Medulla oblongata (tissue), 1 donor: ENCODE measurements around the gene ADAMTS9.
A peak's percentile ranks its signal among the peaks of the same experiment; 100 is the strongest.

ENCODE experiments used
- DNase-seq: peaks from one replicate; pipeline ENCODE4 v3.0.0-alpha.2; 2015; ENCODE audit errors: extremely low spot score

Gene ADAMTS9

DNA sequence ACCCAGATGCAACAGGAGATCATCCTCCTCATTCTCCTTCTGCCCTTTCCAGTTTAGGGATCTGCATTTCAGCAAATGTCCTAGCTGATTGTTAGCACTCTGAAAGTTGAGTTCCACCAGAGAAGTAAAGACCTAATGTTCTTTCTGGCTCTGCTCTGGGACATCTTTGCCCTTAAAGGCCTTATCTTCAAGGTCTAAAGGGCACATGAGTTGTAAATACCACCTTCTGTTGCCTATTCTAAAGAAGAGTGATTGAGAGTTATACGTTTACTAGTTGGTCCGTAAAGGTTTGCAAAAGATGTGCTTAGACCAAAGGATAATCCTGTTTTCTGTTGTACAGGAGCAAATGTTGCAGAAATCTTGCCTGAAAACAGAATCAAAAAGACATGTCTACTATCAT is 151.6 kb downstream of the ADAMTS9 start:
- no peak for DNase-seq

DNA sequence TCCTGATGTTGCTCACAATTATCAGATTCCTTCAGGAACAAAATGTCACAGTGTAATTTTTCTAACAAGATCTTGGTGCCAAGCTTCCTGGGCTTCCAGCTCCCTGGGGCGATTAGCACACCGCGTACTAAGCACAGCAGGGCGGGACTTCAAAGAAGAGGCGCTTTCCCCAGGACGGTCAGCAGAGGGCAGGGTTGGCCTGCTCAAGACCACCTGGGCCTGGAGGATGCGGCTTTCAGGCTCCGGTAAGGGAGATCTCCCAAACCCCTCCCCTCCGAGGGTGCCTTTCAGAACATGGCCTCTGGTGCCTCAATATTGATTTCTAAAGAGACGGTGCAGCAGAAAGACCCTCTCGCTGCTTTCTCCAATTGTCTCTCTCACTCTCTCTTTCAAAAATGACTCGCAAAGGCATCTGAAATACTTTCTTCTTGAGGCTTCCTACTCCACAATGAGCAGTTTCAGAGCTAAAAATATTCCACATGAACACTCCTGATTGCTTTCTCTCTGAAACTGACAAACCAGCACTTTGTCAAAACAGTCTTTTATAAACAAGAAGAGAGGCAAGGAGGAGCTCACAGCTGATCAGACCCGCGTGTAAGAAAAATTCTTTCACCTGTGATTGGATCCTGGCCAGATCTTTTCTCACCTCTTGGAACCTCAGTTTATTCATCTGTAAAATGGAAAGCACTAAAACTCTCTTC is 154.0 kb downstream of the ADAMTS9 start:
- peak; percentile 84 for DNase-seq

DNA sequence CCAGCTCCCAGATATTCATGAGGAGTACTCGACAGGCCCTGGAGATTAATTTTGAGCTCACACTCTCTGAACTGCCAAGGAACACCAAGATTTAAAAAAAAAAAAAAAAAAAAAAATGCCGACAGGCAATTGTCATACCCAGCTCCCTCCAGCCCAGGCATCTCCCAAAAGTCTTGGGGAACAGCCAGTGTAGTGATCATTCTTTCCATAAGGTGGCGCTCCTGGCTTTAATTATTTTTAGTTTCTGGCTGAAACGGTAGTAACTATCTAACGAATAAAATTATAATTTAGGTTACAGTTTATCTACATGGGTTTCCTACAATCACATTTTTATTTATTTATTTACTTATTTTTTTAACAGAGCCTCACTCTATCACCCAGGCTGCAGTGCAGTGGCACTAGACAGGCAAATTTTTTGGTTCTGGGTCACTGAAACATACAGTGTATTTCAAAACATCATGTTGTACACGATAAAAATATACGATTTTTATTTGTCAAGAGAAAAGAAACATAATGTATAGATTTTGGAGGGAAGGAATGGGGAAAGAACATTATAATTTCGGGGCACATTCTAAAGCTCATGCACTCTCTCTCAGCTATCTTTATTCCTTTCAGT is 157.3 kb downstream of the ADAMTS9 start:
- DNase-seq = peak; percentile 72

DNA sequence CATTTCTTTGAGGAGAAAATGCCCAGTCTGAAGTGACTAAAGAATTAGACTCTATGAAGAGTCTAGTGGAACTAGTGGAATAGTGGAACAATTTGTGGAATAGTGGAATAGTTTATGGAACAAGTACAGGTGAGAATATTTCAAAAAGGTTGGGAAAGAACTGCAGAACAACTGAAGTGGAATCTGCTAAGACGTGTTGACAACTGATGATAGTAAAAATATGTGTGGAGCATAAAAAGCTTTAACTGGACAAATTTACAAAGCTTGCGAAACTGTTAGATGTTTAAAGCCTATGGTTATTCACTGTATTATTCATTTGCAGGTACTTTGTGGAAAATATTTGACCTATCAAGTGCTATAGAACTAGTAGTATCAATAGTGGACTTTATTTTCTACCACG is 164.5 kb downstream of the ADAMTS9 start:
- no peak for DNase-seq

DNA sequence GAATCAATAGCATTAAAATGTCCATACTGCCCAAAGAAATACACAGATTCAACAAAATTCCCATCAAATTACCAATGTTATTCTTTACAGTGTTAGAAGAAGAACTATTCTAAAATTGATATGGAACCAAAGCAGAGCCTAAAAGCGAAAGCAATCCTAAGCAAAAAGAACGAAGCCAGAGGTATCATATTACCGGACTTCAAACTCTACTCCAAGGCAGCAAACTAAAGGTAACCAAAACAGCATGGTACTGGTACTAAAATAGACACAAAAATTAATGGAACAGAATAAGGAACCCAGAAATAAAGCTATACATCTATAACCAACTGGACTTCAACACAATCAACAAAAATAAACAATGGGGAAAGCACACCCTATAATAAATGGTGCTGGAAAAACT is 167.5 kb downstream of the ADAMTS9 start:
- DNase-seq = no peak

DNA sequence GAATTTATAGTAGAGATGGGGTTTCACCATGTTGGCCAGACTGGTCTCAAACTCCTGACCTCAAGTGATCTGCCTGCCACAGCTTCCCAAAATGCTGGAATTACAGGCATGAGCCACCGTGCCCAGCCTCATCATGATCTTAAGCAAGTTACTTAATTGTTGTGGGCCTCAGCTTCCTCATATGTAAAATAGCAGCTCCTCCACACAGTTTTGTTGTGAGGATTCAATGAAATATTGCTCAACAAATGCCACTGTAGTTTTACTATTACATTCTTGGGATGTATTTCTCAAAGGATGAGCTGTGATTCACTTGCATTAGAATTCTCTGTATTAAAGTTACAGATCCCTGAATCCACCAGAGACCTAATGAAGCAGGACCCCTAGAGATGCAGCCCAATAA is 168.8 kb downstream of the ADAMTS9 start:
- DNase-seq = no peak

DNA sequence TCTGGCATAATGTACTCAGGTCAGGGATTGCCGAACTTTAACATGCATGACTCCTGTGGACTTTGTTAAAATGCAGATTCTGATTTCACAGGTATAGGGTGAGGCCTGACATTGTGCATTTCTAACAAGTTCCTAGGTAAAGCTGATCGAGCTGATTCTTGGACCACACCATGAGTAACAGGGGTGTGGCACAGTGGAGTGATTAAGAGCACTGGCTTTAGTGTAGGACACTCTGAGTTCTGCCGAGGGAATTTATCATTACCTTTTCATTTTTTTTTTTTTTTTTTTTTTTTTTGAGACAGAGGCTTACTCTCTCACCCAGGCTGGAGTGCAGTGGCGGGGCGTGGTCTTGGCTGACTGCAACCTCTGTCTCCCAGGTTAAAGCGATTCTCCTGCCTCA is 169.3 kb downstream of the ADAMTS9 start:
- no peak for DNase-seq

DNA sequence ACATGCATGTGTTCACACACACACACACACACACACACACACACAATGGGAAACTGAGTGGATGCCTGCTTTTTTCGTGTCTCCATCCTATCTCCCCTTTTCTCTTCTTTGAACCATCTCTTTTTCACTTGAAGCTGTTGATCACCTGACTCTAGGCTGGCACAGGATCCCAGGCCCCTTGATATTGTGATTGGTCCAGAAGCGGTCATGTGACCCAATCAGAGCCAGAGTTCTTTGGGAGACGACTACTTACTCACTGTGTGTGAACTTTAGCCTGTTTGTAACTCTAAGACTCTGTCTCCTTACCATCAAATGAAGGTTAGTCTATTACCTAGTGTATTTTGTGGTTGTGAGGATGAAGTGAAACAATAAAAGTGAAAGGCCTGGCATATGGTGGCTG is 172.9 kb downstream of the ADAMTS9 start:
- DNase-seq = no peak

DNA sequence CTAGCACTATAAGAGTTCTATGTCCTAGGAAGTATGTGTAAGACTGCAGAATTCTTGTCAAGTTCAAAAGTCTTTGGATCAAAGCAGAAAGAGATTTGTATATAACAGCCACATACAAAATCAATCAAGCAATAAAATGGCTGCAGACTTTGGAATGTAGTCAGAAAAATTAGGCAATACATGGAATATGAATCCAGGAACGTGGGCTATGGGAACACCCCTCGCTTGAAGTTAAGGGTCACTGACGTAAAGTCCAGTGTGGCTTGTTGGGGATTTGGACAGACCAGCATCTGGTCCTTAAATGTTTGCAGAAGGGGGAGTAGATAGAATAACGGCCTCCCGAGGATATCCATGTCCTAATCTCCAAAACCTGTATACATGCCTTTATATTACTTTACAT is 178.6 kb downstream of the ADAMTS9 start:
- DNase-seq = no peak

DNA sequence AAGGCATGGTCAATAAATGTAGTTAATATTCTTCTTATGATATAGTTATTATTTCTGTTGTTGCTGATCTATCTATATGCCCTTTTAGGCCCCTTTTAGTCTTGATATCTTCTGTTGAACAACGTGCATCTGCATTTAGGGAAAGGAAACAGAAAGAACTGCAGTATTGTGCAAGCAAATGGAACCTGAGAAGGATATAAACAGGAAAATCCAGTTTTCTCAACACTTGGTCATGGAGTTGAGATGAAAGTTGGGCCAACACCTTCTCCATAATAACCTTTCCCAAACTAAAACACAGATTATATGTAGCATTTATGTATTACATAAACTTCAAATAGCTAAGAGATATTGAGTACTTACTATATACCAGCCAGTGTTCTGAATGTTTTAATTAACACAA is 179.7 kb downstream of the ADAMTS9 start:
- no peak for DNase-seq

DNA sequence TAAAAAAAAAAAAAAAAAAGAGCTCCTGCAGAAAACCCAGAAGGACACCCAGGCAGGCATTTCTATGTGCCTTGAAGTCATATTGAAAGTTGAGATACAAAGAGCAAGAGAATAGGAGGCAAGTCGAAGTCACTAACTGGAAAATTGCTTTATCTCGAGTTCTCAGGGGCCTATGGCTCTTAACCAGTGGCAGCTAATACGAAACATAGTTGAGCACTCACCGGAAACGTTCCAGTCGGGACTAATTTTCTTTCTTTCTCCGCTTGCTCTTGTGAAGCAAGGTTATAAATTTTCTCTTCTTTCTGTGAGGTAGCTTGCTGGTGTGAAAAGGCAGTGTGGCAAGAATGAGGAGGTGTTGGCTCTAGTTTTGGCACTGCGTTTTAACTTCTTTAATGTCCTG is 181.5 kb downstream of the ADAMTS9 start:
- no peak for DNase-seq

DNA sequence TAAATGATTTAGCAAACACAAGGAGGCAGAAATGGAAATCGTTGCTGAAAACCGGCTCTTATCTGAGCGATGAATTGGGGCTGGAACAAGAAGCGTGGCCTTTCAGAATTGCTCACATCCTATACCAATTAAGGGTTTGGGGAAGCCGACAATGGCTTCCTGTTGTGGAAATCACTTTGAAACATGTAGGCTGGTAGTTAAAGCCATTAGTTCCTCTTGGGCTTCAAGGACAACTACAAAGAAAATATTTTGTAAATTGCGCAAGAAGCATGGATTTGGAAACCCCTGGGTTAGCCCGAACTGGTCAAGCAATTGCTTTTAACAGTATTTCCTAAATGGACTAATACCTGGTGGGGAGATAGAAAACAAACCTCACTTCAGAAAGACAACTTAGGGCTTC is 182.4 kb downstream of the ADAMTS9 start:
- no peak for DNase-seq

DNA sequence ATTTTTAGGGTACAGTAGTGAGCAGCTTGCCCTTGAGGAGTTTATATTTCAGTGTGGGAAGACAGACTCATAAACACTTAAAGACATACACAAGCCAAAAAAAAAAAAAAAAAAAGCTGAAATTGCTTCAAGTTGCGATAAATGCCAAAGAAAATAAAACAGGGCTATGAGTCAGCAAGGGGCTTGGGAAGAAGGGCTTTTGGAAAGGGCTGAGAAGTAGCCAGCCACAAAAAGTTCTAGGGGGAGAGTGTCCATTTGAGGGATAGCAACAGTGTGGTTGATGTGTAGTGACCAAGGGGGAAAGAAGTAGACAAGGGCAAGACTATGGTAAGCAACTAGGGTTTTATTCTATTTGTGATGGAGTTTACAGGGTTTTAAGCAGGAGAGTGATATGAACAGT is 185.5 kb downstream of the ADAMTS9 start:
- no peak for DNase-seq

DNA sequence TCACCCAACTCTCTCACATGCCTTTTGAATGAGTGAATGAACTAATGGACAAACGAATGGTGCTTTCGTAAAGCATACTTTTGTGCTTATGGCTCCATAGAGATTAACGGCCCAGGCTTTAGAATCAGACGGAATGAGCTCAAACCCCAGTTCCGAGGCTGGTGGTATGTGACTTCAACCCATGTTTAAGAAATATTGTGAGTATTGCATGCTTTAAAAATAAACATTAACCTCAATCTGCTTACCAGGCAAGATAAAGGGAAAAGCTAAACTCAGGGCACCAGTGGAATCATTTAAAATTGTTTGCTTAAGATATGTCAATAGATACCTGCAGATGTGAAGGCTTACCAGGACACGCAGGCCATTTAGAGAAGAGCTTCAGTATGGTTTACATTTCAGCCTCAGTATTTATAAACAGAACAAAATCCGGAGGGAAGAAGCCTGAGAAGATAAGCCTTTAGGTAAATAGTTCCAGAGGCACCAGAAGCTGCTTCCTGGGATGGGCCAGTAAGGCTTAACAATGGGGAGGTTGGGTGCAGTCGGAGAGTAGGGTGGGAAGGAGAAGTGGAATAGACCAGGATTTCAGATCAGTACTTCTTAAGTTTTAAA is 186.4 kb downstream of the ADAMTS9 start:
- no peak for DNase-seq

DNA sequence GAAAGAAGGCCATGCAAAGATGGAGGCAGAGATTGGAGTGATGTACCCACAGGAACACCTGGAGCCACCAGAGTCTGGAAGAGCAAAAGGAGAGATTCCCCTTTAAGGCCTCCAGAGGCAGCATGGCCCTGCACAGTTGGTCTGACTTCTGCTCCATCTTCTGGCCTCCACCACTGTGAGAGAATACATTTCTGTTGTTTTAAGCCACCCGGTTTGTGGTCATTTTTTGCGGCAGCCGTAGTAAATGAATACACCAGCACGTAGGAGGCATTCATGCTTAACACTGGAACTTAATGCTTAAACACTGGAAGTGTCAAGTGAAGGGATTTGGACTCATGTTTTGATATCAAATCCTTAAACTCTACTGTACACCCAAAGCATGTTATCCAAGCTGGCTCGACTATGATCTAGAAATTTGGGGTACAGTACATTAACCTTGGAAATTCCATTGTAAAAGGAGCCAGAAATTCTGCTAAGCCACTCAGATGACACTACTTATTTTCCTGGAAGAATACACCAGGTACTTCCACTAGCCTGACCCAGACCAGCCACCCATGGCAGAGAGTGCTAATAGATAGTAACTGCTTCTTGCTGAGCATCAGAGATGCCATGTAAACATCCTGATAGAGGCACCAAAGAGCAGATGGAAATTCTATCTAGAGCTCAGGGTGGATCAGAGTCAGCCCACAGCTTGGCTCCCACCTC is 190.9 kb downstream of the ADAMTS9 start:
- no peak for DNase-seq

DNA sequence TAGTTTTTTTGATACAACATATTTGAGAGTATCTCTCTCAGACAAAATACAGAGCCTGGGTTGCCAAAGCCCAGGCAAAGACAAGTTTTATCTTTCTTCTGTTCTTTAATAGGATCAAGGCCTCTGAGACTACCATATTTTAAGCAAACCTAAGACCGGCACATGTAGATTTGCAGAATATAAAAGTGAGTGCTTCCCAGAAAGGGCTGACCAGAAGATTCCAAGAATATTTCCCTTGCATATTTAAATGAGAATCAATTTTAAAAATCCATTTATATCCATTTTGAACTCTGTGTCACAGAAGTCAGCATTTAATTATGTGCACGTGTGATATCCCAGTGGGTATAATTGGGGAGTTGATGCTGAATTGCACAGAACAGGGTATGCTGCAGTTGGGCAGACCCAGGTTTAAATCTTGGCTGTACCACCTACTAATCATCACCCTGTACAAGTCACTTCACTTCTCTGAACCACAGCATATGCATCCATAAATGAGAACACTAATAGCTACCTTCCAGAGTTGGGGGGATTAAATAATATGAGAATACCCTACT is 191.9 kb downstream of the ADAMTS9 start:
- DNase-seq = no peak

DNA sequence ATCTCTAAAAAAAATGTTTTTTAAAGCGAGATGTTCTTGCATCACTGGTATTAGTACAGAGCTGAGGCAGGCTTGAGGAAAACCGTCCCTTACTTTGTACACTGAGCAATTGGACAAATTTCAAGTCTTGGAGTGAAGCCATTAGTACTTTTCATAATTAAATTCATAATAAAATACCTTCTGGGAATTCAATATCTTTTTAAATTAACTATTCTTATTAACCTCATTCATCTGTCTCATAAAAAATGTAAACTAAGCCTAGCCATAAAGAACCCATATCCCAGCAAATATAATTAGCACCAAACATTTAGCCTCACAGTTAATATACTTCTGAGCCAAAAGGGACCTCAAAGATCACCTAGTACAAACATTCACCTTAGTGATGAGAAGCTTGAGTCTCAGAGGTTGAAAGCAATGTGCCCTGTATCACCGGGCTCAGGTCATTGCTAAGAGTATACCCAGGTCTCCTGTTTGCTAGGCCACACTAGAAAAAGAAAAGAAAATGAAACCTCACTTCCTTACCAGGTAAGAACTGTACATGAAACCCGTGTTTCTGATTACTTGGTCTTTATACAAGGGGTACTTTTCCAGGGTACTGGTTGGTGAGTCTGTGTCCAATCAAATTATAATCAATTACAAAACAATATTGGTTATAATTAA is 192.5 kb downstream of the ADAMTS9 start:
- DNase-seq = no peak

DNA sequence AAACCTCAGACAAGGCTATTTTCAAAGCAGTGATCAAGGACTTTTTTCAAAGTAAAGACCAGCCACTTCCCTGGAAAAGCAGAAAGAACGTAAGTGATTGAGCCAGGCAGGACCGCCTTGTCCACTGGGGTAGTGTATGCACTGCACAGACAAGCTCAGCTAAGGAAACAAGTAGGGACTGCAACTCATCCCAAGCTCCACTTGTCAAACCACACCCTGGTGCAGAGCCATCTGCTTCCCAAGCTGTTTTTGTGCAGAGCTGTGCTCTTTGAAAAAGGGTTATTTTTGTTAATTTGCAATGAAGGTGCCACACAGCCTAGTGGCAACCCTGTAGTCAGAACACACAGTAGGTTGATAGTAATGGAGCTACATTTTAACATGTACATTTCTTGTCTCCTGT is 193.3 kb downstream of the ADAMTS9 start:
- no peak for DNase-seq

DNA sequence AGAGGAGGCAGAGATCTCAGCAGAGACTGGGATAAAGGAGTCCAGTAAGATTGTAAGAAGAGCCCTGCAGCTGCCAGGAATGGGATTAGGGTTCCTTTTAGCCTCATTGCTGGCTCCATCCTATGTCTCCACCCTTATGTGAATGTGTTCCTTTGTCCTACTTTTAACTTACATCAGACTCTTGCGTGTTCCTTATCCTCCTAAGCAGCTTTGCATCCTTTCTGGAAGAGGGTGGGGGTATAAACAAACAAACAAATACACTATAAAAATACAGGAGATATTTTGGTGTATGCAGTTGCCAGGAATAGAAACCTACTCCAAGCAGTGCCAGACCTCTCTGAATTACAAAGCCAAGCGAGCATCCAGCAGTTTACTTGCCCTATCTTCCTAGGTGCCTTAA is 194.7 kb downstream of the ADAMTS9 start:
- no peak for DNase-seq

DNA sequence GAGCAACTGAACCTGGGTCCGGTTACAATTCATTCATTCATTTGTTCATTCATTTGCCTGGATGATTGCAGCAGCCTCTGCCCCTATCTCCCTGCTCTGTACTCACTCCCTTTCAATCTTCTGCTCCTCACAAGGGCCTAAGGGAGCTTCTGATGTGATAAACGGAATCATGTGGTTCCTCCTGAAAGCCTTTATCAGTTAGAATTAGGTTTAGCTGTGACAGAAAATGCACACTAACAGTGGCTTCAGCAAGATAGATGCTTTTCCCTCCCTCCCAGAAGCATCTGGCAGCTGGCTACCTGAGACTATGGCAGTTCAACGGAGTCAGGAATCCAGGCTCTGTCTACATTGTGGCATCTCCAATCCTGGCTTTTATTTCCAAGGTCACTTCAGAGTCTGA is 196.0 kb downstream of the ADAMTS9 start:
- DNase-seq = no peak

DNA sequence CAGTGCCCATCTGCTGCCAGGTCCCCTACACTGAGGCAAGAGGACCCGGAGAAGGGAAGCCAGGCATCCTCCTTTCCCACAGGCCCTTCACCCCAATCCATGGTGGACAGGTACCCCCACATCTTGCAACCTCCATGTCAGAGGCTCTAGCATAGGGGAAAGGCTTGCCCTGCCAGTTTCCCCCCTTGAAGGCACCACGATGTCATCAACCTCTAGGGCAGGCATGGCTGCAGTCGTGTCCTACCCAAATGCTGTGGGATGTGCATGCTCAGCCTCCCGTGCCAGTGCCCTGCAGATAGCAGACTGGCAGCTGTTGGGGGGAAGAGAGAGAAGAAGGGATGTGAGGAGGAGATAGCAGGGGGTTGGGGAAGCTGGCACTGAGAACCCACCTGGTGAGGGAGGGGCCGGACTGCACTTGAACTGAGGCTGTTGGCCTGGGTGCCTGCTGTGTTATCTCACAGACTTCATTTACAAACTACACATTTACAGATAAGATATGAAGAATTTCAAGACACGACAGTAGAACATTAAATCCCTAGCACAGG is 197.5 kb downstream of the ADAMTS9 start:
- no peak for DNase-seq
